OCI-LY3 (cell line): ENCODE data around the gene LHPP.

Experiments used
- EZH2phosphoT487 ChIP-seq: fragments of 200-600 bp; shearing (Covaris generic); IDR thresholded peaks from 2 replicates; pipeline ENCODE4 v1.6.1; 2018; ENCODE audit warnings: antibody characterized with exemption, mixed run types, low read depth
- TF ChIP-seq, protein P1 (sequence below): fragments of 200-600, 300-600 bp; sonication (generic); IDR thresholded peaks from 2 replicates; pipeline ENCODE4 v1.5.1; 2014; ENCODE audit warnings: antibody characterized with exemption, low read length, low read depth

DNA sequence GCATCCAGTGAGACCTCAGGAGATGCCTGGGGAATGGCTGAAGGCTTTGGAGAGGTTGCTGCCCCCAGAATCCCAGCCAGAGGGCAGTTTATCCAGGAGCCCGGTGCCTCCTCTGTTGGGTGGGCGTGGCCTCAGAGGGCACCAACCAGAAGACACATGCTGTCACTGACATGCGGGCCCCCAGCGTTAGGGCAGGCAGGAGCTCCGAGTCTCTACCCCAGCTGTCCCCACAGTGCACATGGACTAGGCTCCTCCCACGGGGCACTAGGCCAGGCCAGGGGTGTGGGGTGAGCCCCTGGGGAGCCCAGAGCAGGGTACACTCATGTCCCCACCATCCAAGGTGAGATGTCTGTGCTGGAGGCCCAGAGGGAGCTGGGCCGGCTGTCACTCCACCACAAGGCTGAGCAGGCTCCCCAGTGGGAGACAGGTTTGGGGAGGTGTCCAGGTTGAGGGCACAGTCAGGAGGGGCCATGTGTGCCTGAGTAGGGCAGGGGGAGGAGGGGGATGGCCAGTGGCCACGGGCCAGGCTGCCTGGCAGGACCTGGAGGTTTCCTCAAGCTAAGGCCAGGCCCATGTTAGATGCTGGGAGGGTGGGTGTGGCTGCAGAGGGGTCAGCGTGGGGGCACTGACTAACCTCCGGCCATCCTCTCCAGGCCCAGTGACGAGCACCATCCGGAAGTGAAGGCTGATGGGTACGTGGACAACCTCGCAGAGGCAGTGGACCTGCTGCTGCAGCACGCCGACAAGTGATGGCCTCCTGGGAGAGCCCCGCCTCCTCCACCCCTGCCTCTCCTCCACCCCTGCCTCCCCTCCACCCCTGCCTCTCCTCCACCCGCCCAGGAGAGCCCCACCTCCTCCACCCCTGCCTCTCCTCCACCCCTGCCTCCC, 151.2 kb downstream of the LHPP start:
- TF ChIP-seq, protein P1, sequence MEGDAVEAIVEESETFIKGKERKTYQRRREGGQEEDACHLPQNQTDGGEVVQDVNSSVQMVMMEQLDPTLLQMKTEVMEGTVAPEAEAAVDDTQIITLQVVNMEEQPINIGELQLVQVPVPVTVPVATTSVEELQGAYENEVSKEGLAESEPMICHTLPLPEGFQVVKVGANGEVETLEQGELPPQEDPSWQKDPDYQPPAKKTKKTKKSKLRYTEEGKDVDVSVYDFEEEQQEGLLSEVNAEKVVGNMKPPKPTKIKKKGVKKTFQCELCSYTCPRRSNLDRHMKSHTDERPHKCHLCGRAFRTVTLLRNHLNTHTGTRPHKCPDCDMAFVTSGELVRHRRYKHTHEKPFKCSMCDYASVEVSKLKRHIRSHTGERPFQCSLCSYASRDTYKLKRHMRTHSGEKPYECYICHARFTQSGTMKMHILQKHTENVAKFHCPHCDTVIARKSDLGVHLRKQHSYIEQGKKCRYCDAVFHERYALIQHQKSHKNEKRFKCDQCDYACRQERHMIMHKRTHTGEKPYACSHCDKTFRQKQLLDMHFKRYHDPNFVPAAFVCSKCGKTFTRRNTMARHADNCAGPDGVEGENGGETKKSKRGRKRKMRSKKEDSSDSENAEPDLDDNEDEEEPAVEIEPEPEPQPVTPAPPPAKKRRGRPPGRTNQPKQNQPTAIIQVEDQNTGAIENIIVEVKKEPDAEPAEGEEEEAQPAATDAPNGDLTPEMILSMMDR = no peak
- TF ChIP-seq EZH2phosphoT487 = no peak
